ENCODE measurements around the gene ZDHHC12.

GRCh38 chr9:128731691-128732090 is 7.8 kb upstream of the ZDHHC12 start:
- no peak for TF ChIP-seq CTCF (IDR thresholded peaks at IDR 0.05; ENCODE audit: extremely low read depth in 1 of 2, insufficient read depth in 1 of 2, low read depth in 1 of 2, low read length in 2 of 2)
- no peak for TF ChIP-seq POLR2A (IDR thresholded peaks at IDR 0.05; ENCODE audit: low read depth, low read length)
- TF ChIP-seq FOS (IDR thresholded peaks at IDR 0.05; ENCODE audit: borderline replicate concordance, insufficient read depth, low read length): no peak
